Stimulated activated CD4-positive, alpha-beta T cell treated with anti-CD3 and anti-CD28 coated beads, Interleukin-12 subunit alpha, Interleukin-12 subunit beta, amount 100 ng/mL, for 48 hours (primary cell): ENCODE measurements around the gene GOLGA5.
"Not testable (repeated sequence)": the region's sequence is repeated elsewhere in the genome, so short reads cannot be mapped to it uniquely, and the experiment has no call there.

ENCODE experiments used
- DNase-seq, 3 donors: peaks; one replicate each; pipeline ENCODE4 v3.0.0-alpha.2; 2020; ENCODE audit warnings: low read depth in 2 of 3, low spot score in 1 of 3

The GOLGA5 gene

DNA sequence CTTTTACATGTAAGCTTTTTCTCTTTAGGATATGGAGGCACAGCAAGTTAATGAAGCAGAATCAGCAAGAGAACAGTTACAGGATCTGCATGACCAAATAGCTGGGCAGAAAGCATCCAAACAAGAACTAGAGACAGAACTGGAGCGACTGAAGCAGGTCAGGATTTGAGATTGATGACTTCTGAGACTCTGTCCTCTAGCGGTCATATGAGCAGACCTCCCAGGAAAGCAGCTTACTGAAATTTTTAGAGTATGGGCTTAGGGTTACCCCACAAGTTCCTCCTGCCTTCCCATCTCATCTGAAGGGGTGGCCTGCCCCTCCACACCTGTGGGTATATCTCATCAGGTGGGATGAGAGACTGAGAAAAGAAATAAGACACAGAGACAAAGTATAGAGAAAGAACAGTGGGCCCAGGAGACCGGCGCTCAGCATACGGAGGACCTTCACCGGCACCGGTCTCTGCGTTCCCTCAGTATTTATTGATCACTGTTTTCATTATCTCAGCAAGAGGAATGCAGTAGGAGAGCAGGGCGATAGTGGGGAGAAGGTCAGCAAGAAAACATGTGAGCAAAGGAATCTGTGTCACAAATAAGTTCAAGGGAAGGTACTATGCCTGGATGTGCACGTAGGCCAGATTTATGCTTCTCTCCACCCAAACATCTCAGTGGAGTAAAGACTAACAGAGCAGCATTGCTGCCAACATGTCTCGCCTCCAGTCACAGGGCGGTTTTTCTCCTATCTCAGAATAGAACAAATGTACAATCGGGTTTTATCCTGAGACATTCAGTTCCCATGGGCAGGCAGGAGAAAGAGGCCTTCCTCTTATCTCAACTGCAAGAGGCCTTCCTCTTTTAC, 25.8 kb downstream of the GOLGA5 start:
- not testable (repeated sequence) for DNase-seq

DNA sequence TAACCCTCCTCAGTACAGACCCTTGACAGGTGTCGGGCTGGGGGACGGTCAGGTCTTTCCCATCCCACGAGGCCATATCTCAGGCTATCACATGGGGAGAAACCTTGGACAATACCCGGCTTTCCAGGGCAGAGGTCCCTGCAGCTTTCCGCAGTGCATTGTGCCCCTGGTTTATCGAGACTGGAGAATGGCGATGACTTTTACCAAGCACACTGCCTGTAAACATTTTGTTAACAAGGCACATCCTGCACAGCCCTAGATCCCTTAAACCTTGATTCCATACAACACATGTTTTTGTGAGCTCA, 26.4 kb downstream of the GOLGA5 start:
- DNase-seq = not testable (repeated sequence)

- no peak for DNase-seq
Measured at GRCh38 chr14:92830902-92831301, 36.8 kb downstream of the GOLGA5 start.

DNA sequence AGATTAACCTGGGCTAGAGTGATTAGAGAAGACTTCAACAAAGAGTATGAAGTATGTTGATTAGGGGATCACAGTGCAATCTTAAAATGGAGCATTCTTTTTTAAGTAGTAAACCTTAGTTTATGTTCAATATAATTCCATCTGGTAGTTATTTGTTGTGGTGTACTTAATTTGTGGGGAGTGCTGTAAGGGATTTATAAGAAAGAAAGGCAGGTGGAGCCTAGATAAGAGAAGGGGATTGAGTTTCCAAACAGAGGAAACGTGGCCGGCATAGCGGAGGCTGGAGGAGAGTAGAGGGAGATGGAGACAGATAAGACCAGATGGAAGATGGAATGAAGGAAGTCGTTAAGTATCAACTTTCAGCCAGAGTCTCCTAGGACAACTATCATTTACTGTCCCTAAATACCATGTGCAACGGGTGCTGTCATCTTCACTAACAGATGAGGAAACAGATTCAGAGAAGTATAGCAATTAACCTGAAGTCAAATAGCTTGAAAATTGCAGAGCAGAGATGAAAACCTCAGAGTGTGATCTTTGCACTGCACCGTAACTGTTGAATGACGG, 38.1 kb downstream of the GOLGA5 start:
- no peak for DNase-seq

DNA sequence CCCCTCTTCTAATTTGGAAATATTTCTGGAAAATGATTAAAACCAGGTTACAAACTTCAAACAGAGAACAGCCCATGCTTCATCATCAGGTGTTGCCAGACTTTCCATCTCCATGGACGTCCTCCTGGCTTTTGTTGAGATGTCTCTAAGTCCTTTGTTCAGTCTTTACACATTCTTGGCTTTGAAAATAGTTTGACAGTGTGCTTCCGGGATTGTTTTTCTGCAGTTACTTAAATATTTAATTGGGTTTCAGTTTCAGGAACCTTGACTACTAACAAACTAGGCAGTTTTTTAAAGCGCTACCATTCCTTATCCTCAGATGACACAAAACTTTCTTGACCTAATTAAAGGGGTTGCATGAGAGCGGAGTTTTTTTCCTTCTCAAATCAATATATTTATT, 47.8 kb downstream of the GOLGA5 start:
- DNase-seq = no peak

DNA sequence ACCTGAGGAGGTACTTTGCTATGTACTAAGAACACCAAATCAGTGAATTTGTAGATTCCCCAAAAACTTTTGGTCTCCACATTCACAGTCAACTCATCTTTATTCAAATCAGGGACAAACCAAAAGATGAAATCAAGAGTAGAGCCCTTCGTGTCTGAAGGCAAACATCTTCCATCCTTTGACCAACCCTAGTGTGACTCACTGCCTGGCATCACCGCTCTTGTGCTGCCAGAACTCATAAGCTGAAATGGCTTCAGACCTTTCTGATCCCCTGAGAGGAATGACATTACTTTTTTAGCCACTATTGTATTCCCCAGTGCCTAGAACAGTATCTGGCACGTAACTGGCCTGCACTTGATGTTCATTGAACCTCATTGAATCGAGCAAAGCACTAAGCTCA, 50.1 kb downstream of the GOLGA5 start:
- DNase-seq = peak in 2 of 3 donors; percentile 12 to 23

GRCh38 chr14:92846162-92846897, 52.2 kb downstream of the GOLGA5 start:
- peak; percentile 12 to 32 (median 19) for DNase-seq

GRCh38 chr14:92847278-92847677, 53.2 kb downstream of the GOLGA5 start:
- DNase-seq = no peak

DNA sequence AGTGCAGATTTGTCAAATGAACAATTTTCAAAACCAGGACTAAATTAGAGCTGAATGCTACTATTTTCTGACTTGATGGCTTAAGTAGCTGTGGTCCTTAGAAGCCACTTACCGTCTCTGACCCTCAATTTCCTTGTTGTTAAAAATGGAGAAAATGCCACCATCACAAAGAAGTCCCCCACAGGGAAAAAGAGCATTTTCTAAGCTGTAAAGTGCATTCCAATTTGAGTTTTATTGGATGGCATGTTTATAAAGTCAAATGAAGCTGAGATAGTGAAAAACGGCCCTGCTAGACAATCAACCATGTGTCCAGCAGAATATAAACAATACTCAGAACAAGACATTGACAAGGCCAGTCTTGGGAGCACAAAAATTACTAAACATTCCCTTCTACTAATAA, 53.6 kb downstream of the GOLGA5 start:
- DNase-seq = no peak

GRCh38 chr14:92848887-92849286, 54.8 kb downstream of the GOLGA5 start:
- DNase-seq = no peak

DNA sequence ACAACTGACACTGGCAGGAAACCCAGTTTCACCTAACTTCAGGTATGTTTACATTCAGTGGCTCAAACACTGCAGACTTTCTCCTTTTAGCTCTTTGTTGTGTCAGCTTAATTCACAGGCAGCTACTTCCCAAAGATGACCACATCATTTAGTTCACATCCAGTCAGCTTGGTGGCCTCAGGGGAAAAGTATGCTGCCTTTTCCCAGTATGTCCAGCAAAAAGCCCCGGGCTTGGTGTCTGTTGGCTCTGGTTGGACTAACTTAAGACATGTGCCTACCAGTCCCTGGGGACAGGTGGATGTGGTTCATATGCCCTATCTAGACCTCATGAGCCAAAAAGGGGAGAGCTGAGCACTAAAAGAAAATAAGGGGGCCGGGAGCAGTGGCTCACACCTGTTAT, 56.4 kb downstream of the GOLGA5 start:
- DNase-seq = no peak

- DNase-seq = not testable (repeated sequence)
Measured at GRCh38 chr14:92853136-92853535, 59.0 kb downstream of the GOLGA5 start.

- DNase-seq = no peak
Measured at GRCh38 chr14:92860049-92860840, 66.1 kb downstream of the GOLGA5 start.

GRCh38 chr14:92861856-92862745, 68.0 kb downstream of the GOLGA5 start:
- no peak for DNase-seq

DNA sequence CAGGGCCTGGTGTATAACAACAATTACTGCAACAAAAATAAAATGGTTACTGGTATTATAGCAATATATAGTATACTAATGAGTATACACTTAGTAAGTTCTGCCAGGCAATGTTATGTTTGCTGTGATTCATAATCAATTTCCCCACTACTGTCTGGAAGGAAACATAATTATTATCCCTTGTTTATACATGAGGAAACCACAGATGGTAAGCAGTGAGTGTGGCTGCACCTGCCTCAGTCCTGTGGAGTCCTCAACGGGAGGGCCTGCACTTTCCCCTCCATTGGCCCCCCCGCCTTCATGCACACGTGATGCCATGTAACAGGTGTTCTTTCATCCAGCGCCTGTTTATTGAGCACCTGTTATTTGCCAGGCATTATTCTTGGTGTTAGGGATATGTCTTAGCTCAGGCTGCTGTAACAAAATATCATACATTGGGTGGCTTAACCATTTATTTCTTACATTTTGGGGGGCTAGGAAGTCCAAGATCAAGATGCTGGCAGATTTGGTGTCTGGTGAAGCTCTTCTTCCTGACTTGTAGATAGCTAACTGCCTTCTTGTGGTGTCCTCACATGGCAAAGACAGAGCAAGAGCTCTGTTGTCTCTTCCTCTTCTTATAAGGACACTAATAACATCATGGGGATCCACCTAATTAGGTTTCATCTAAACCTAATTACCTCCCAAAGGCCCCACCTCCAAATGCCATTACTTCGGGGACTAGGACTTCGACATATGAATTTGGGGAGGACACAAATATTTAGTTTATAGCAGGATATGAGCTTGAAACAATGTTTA, 69.4 kb downstream of the GOLGA5 start:
- no peak for DNase-seq

DNA sequence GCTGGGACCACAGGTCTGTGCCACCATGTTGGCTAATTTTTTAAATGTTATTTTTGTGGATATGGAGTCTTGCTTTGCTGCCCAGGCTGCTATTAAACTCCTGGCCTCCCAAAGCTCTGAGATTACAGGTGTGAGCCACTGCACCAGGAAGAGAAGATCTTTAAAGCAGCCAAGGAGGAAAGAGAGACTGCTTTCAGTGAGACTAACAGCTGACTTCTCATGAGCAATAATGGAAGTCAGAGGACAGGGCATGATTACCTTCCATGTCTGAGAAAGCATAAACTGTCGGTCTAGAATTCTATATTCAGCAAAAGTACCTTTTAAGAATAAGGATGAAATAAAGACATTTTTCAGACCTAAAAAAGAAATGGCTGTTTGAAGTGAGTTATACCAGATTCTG, 71.6 kb downstream of the GOLGA5 start:
- no peak for DNase-seq

- DNase-seq = no peak
Measured at GRCh38 chr14:92866181-92866752, 72.2 kb downstream of the GOLGA5 start.

GRCh38 chr14:92866901-92867865, 73.1 kb downstream of the GOLGA5 start:
- DNase-seq = no peak
